NT2/D1 (cell line): Measurements from ENCODE around the gene RAB3GAP1.

ENCODE experiments used
- SUZ12 ChIP-seq: IDR thresholded peaks from 2 replicates; pipeline ENCODE4 v1.6.1; 2011; ENCODE audit not compliant: insufficient read length, insufficient read depth; ENCODE audit errors: extremely low read depth
- ZNF274 ChIP-seq: IDR thresholded peaks from 2 replicates; pipeline ENCODE4 v1.6.1; 2011; ENCODE audit warnings: mild to moderate bottlenecking, low read depth, low read length

GRCh38 chr2:135169900-135170753 is 118.0 kb downstream of the RAB3GAP1 start:
- TF ChIP-seq ZNF274, result no peak
- no peak for TF ChIP-seq SUZ12
